OCI-LY1 (cell line): ENCODE results near the gene ARFGAP3.

Experiments used
- CTCF ChIP-seq: fragments of 200-600 bp; sonication (generic), shearing (Covaris generic); IDR thresholded peaks from 2 replicates; pipeline ENCODE4 v1.5.1; 2017; ENCODE audit warnings: mild to moderate bottlenecking, antibody characterized with exemption, low read length, moderate library complexity, mixed read lengths
- EZH2 ChIP-seq: fragments of 200-600 bp; sonication (generic), shearing (Covaris generic); IDR thresholded peaks from 2 replicates; pipeline ENCODE4 v1.8.0; 2017; ENCODE audit warnings: borderline replicate concordance, mixed run types, mild to moderate bottlenecking, antibody characterized with exemption, low read length, moderate library complexity, mixed read lengths

- TF ChIP-seq CTCF (no peak), EZH2 (no peak)
Measured at GRCh38 chr22:42773167-42773566, 83.9 kb downstream of the ARFGAP3 start.
